Endothelial cell (in vitro differentiated cells): ENCODE data around the gene FUT6. TPM values are rescaled to one million over a fixed set of nuclear protein-coding genes. Genes with fewer than 3 reads are reported as not detected.
"Not testable (repeated sequence)": the region's sequence is repeated elsewhere in the genome, so short reads cannot be mapped to it uniquely, and the experiment has no call there.

Experiments
- DNase-seq: peaks from one replicate; pipeline ENCODE4 v3.0.0; 2021; ENCODE audit warnings: low spot score
- H3K27ac Mint-ChIP-seq: one replicate; pipeline ENCODE4 v1.8.0; 2021; ENCODE audit warnings: mixed read lengths, inconsistent platforms; ENCODE audit not compliant: unreplicated experiment
- H3K27me3 Mint-ChIP-seq: one replicate; pipeline ENCODE4 v1.8.0; 2021; ENCODE audit warnings: mild to moderate bottlenecking, moderate library complexity, mixed read lengths, inconsistent platforms; ENCODE audit not compliant: unreplicated experiment
- H3K36me3 Mint-ChIP-seq: one replicate; pipeline ENCODE4 v1.8.0; 2021; ENCODE audit warnings: mild to moderate bottlenecking, low read depth, mixed read lengths, inconsistent platforms; ENCODE audit not compliant: unreplicated experiment
- H3K4me1 Mint-ChIP-seq: one replicate; pipeline ENCODE4 v1.8.0; 2021; ENCODE audit warnings: mild to moderate bottlenecking, mixed read lengths, inconsistent platforms; ENCODE audit not compliant: unreplicated experiment
- H3K4me3 Mint-ChIP-seq: one replicate; pipeline ENCODE4 v1.8.0; 2021; ENCODE audit warnings: mild to moderate bottlenecking, mixed read lengths, inconsistent platforms; ENCODE audit not compliant: unreplicated experiment
- H3K9me3 Mint-ChIP-seq: one replicate; pipeline ENCODE4 v1.8.0; 2021; ENCODE audit warnings: mixed read lengths, inconsistent platforms; ENCODE audit not compliant: unreplicated experiment
- total RNA-seq: library from RNA; stranded (reverse); fragmentation: NEBNext Ultra II Directional; extraction: Animal tissue kit (Norgen Biotek cat#: 25700); gene quantifications from one replicate; pipeline ENCODE4 v1.2.1, GENCODE V29; 2021; ENCODE audit not compliant: unreplicated experiment
- TF ChIP-seq, protein P1 (sequence below): fragments of 200-600 bp; sonication (generic); IDR thresholded peaks from one replicate; pipeline ENCODE4 v1.5.0; 2021; ENCODE audit warnings: antibody characterized with exemption; ENCODE audit not compliant: unreplicated experiment

FUT6 gene
- total RNA-seq, 1 donor from 2014 or later, result 0.18 TPM

DNA sequence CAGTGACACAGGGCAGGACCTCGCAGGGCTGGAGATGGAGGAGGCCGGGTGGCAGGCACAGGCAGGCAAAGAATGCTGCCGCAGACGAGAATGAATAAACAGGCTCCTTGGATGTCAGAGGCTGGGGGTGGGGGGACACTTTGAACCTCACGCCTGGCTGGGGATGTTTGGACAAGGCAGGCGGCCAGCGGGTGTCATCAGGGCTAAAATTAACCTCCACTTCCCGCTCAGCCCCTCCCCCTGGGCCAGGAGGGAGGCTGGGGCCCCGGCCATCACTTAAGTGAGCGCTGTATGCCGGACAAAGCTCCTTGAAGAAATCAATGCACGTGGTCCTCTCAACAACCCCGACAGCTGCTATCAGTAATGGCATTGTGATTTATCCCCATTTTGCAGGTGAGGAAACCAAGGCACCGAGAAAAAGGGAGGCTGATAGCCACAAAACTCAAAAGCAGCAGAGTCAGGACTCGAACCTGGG lies 41.1 kb upstream of the FUT6 start:
- H3K27me3 Mint-ChIP-seq, result no peaks in the 10 kb centered on the region
- no peak overlapping the region for H3K27ac Mint-ChIP-seq
- H3K4me1 Mint-ChIP-seq, result peaks cover 2% of the 10 kb centered on the region
- no peaks in the 10 kb centered on the region for H3K9me3 Mint-ChIP-seq
- no peak for DNase-seq
- TF ChIP-seq, protein P1, sequence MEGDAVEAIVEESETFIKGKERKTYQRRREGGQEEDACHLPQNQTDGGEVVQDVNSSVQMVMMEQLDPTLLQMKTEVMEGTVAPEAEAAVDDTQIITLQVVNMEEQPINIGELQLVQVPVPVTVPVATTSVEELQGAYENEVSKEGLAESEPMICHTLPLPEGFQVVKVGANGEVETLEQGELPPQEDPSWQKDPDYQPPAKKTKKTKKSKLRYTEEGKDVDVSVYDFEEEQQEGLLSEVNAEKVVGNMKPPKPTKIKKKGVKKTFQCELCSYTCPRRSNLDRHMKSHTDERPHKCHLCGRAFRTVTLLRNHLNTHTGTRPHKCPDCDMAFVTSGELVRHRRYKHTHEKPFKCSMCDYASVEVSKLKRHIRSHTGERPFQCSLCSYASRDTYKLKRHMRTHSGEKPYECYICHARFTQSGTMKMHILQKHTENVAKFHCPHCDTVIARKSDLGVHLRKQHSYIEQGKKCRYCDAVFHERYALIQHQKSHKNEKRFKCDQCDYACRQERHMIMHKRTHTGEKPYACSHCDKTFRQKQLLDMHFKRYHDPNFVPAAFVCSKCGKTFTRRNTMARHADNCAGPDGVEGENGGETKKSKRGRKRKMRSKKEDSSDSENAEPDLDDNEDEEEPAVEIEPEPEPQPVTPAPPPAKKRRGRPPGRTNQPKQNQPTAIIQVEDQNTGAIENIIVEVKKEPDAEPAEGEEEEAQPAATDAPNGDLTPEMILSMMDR, result no peak
- H3K36me3 Mint-ChIP-seq, result no peaks in the 10 kb centered on the region
- no peak overlapping the region for H3K4me3 Mint-ChIP-seq

DNA sequence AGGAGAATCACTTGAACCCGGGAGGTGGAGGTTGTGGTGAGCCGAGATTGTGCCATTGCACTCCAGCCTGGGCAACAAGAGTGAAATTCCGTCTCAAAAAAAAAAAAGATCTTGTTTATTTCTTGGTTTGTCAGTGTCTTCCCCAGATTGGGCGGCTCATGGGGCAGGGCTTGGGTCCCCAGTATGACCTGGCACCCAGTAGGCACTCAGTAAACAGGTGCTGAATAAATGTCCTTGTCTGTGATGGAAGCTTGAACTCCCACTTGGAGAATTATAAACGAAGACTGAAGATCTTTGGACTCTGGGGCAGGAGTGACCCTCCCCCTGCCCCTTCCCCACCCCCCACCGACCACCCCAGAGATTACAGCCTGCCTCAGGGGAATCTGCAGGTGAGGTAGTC lies 40.7 kb upstream of the FUT6 start:
- DNase-seq, result no peak
- Mint-ChIP-seq H3K4me1 (peaks cover 2% of the 10 kb centered on the region), H3K9me3 (no peaks in the 10 kb centered on the region), H3K4me3 (no peak overlapping the region), H3K27me3 (no peaks in the 10 kb centered on the region), H3K36me3 (no peaks in the 10 kb centered on the region), H3K27ac (no peak overlapping the region)
- TF ChIP-seq, protein P1, result no peak

DNA sequence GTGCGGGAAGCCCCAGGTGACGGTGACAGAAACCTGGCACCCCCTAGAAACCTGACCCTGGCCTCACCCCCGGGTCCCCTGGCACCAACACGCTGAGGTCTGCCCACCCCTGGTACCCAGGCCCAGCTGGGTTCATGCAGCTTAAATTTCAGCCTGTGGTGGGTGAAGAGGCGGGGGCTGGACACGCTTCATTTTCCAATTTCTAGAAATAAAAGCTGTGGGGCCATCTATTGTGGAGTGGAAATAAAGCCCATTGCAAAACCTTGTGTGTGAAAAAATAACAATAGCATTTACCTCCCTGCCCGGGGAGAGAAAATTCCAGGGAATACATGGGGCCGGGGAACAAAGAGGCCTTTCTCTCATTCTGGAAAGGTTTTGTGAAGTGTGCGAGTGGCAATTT lies 38.4 kb upstream of the FUT6 start:
- Mint-ChIP-seq H3K36me3 (no peaks in the 10 kb centered on the region), H3K4me3 (no peak overlapping the region), H3K27me3 (no peaks in the 10 kb centered on the region), H3K27ac (no peak overlapping the region), H3K4me1 (peaks cover 2% of the 10 kb centered on the region), H3K9me3 (no peaks in the 10 kb centered on the region)
- TF ChIP-seq, protein P1, result no peak
- no peak for DNase-seq

DNA sequence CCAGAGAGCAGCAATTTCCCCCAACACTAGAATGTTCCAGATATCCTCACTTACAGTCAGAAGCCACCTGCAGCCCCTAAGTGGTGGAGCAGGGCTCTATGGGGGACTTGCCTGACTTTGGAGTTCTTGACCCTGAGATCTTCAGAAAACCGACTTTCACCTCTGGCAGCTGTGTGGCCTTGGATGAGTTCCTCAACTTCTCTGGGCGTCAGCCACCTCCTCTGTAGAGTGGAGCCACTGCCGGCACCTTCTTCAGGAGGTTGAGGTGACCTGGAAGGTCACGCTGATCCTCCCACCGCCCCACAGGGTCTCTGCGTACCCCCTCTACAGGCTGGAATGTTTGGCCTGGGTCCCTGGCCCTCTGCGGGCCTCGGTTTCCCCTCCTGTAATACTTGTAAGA lies 37.9 kb upstream of the FUT6 start:
- no peak for DNase-seq
- TF ChIP-seq, protein P1, result no peak
- Mint-ChIP-seq H3K4me3 (no peak overlapping the region), H3K27ac (no peak overlapping the region), H3K27me3 (no peaks in the 10 kb centered on the region), H3K9me3 (no peaks in the 10 kb centered on the region), H3K36me3 (no peaks in the 10 kb centered on the region), H3K4me1 (no peaks in the 10 kb centered on the region)

DNA sequence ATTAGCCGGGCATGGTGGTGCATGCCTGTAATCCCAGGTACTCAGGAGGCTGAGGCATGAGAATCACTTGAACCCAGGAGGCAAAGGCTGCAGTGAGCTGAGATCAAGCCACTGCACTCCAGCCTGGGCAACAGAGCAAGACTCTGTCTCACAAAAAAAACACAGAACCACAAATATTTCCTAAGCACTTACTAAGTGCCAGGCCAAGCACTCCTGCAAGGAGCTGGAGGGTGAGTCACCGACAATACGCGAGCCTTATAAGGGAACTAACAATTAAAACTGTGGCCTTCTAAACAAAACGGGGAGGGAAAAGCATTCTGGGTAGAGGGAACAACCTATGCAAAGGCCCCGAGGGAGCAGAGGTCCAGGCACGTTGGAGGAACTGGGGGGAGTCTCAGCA lies 35.0 kb upstream of the FUT6 start:
- DNase-seq, H3K9me3 Mint-ChIP-seq, H3K4me3 Mint-ChIP-seq, H3K4me1 Mint-ChIP-seq, H3K36me3 Mint-ChIP-seq, H3K27me3 Mint-ChIP-seq, H3K27ac Mint-ChIP-seq: not testable (repeated sequence)
